Glutamatergic neuron (in vitro differentiated cells): ENCODE results near the gene NUP93. TPM values are rescaled to one million over a fixed set of nuclear protein-coding genes. Genes with fewer than 3 reads are reported as not detected.
"Not testable (repeated sequence)": the region's sequence is repeated elsewhere in the genome, so short reads cannot be mapped to it uniquely, and the experiment has no call there.

Source experiments
- DNase-seq: peaks from one replicate; pipeline ENCODE4 v3.0.0; 2022
- H3K27ac Mint-ChIP-seq: one replicate; pipeline ENCODE4 v1.8.0; 2020; ENCODE audit warnings: mild to moderate bottlenecking, mixed read lengths, inconsistent platforms; ENCODE audit not compliant: unreplicated experiment
- H3K27me3 Mint-ChIP-seq: one replicate; pipeline ENCODE4 v1.8.0; 2020; ENCODE audit warnings: mild to moderate bottlenecking, moderate library complexity, mixed read lengths, inconsistent platforms; ENCODE audit not compliant: unreplicated experiment
- H3K36me3 Mint-ChIP-seq: one replicate; pipeline ENCODE4 v1.8.0; 2020; ENCODE audit warnings: mild to moderate bottlenecking, mixed read lengths, inconsistent platforms; ENCODE audit not compliant: unreplicated experiment
- H3K4me1 Mint-ChIP-seq: one replicate; pipeline ENCODE4 v1.8.0; 2020; ENCODE audit warnings: mild to moderate bottlenecking, low read depth, mixed read lengths, inconsistent platforms; ENCODE audit not compliant: unreplicated experiment
- H3K4me3 Mint-ChIP-seq: one replicate; pipeline ENCODE4 v1.8.0; 2020; ENCODE audit warnings: mild to moderate bottlenecking, mixed read lengths, inconsistent platforms; ENCODE audit not compliant: unreplicated experiment
- H3K9me3 Mint-ChIP-seq: one replicate; pipeline ENCODE4 v1.8.0; 2020; ENCODE audit warnings: mild to moderate bottlenecking, moderate library complexity, mixed read lengths, inconsistent platforms; ENCODE audit not compliant: unreplicated experiment
- CTCF ChIP-seq: fragments of 200-600 bp; sonication (generic); IDR thresholded peaks from one replicate; pipeline ENCODE4 v1.5.0; 2021; ENCODE audit not compliant: partially characterized antibody, unreplicated experiment
- total RNA-seq: library from RNA; stranded (reverse); fragmentation: NEBNext Ultra II Directional; extraction: Animal tissue kit (Norgen Biotek cat#: 25700); gene quantifications from one replicate; pipeline ENCODE4 v1.2.1, GENCODE V29; 2021; ENCODE audit not compliant: unreplicated experiment

The NUP93 gene
- total RNA-seq, 1 donor from 2014 or later, result 84.1 TPM

- no peak for DNase-seq
- Mint-ChIP-seq H3K4me1 (no peaks in the 10 kb centered on the region), H3K9me3 (peaks cover 2% of the 10 kb centered on the region), H3K27ac (no peak overlapping the region), H3K4me3 (no peak overlapping the region), H3K36me3 (no peaks in the 10 kb centered on the region), H3K27me3 (no peaks in the 10 kb centered on the region)
- no peak for TF ChIP-seq CTCF
These were observed 19.7 kb upstream of the NUP93 start for GRCh38 chr16:56710181-56710737.

GRCh38 chr16:56711862-56712261 lies 18.1 kb upstream of the NUP93 start:
- Mint-ChIP-seq H3K9me3 (peaks cover 2% of the 10 kb centered on the region), H3K27ac (no peak overlapping the region), H3K36me3 (no peaks in the 10 kb centered on the region), H3K4me1 (no peaks in the 10 kb centered on the region), H3K4me3 (no peak overlapping the region), H3K27me3 (no peaks in the 10 kb centered on the region)
- DNase-seq, result no peak
- no peak for TF ChIP-seq CTCF

GRCh38 chr16:56713794-56714193 lies 16.1 kb upstream of the NUP93 start:
- TF ChIP-seq CTCF, result no peak
- no peak for DNase-seq
- Mint-ChIP-seq H3K27ac (no peak overlapping the region), H3K36me3 (no peaks in the 10 kb centered on the region), H3K4me1 (no peaks in the 10 kb centered on the region), H3K4me3 (no peak overlapping the region), H3K9me3 (peaks cover 2% of the 10 kb centered on the region), H3K27me3 (no peaks in the 10 kb centered on the region)

GRCh38 chr16:56715126-56715525 lies 14.8 kb upstream of the NUP93 start:
- peaks cover 2% of the 10 kb centered on the region for H3K9me3 Mint-ChIP-seq
- H3K4me1 Mint-ChIP-seq, result no peaks in the 10 kb centered on the region
- no peak for TF ChIP-seq CTCF
- no peaks in the 10 kb centered on the region for H3K36me3 Mint-ChIP-seq
- no peak overlapping the region for H3K27ac Mint-ChIP-seq
- H3K27me3 Mint-ChIP-seq, result no peaks in the 10 kb centered on the region
- no peak for DNase-seq
- H3K4me3 Mint-ChIP-seq, result no peak overlapping the region

- peaks cover 2% of the 10 kb centered on the region for H3K9me3 Mint-ChIP-seq
- DNase-seq, result no peak
- no peaks in the 10 kb centered on the region for H3K36me3 Mint-ChIP-seq
These were observed 13.2 kb upstream of the NUP93 start for GRCh38 chr16:56716761-56717160.

GRCh38 chr16:56717532-56717931 lies 12.4 kb upstream of the NUP93 start:
- H3K27ac Mint-ChIP-seq, H3K4me1 Mint-ChIP-seq, H3K9me3 Mint-ChIP-seq, H3K36me3 Mint-ChIP-seq, DNase-seq, H3K4me3 Mint-ChIP-seq, H3K27me3 Mint-ChIP-seq: not testable (repeated sequence)

More at GRCh38 chr16:56716761-56717160, 13.2 kb upstream of the NUP93 start:
- Mint-ChIP-seq H3K27me3 (peaks cover 1% of the 10 kb centered on the region), H3K4me3 (no peak overlapping the region), H3K27ac (no peak overlapping the region), H3K4me1 (no peaks in the 10 kb centered on the region)
- TF ChIP-seq CTCF, result no peak
